SK-N-SH (cell line): ENCODE measurements around the gene JMJD8. TPM values are rescaled to one million over a fixed set of nuclear protein-coding genes. Genes with fewer than 3 reads are reported as not detected.

Source experiments
- CTCF ChIA-PET: fragments of 300-600, 350-600 bp; formaldehyde crosslinking; extraction: SDS; loops from one replicate; lab custom pipeline; 2021; lab: Yijun Ruan, JAX
- POLR2A ChIA-PET: fragments of 350-600 bp; sonication (Branson Sonifier 250); formaldehyde crosslinking; extraction: SDS; loops from one replicate; lab custom pipeline; 2020; ENCODE audit warnings: antibody characterized with exemption, inconsistent platforms; lab: Yijun Ruan, JAX
- DNase-seq: peaks from one replicate; pipeline ENCODE4 v3.0.0; 2012
- H2AFZ ChIP-seq: fragments of 200-600 bp; sonication (generic); 2 replicates; pipeline ENCODE4 v1.8.1; 2016; ENCODE audit warnings: antibody characterized with exemption, mild to moderate bottlenecking, low read depth
- H3F3A ChIP-seq: fragments of 200-600 bp; sonication (generic); replicated peaks from 2 replicates; pipeline ENCODE3; 2016; ENCODE audit warnings: antibody characterized with exemption, mild to moderate bottlenecking; ENCODE audit not compliant: insufficient read depth
- H3K27ac ChIP-seq, 2 experiments: fragments of 200-500 bp in 1 of 2; fragments of 200-600 bp in 1 of 2; sonication (Bioruptor generic) in 1 of 2; sonication (generic), shearing (Covaris generic) in 1 of 2; 2 replicates each; pipeline versions ENCODE4 v1.5.1 to v1.6.1; 2014 to 2016; ENCODE audit warnings: low read depth in 2 of 2, inconsistent platforms in 1 of 2, low read length in 1 of 2, mild to moderate bottlenecking in 1 of 2, mixed read lengths in 1 of 2
- H3K27me3 ChIP-seq: fragments of 200-600 bp; sonication (generic), shearing (Covaris generic); 2 replicates; pipeline ENCODE4 v1.6.1; 2016; ENCODE audit warnings: mixed run types; ENCODE audit not compliant: insufficient read depth
- H3K36me3 ChIP-seq, 2 experiments: fragments of 200-500 bp in 1 of 2; fragments of 200-600 bp in 1 of 2; sonication (Bioruptor generic) in 1 of 2; sonication (generic) in 1 of 2; replicated peaks in 1 of 2; 2 replicates each; pipeline versions ENCODE3 to v1.5.1; 2014 to 2016; ENCODE audit warnings: low read length in 1 of 2, mild to moderate bottlenecking in 1 of 2; ENCODE audit not compliant: insufficient read depth in 2 of 2, control insufficient read depth in 1 of 2
- H3K4me1 ChIP-seq, 2 experiments: fragments of 200-500 bp in 1 of 2; fragments of 200-600 bp in 1 of 2; sonication (Bioruptor generic) in 1 of 2; sonication (generic), shearing (Covaris generic) in 1 of 2; 2 replicates each; pipeline versions ENCODE4 v1.5.1 to v1.6.1; 2014 to 2016; ENCODE audit warnings: low read depth in 1 of 2, low read length in 1 of 2, mixed run types in 1 of 2; ENCODE audit not compliant: insufficient read depth in 2 of 2, control insufficient read depth in 1 of 2
- H3K4me2 ChIP-seq: fragments of 200-600 bp; sonication (generic), shearing (Covaris generic); 2 replicates; pipeline ENCODE4 v1.6.1; 2017; ENCODE audit warnings: mixed run types
- H3K4me3 ChIP-seq, 2 experiments: fragments of 200-500 bp in 1 of 2; fragments of 200-600 bp in 1 of 2; sonication (Bioruptor generic) in 1 of 2; sonication (generic), shearing (Covaris generic) in 1 of 2; 2 replicates each; pipeline versions ENCODE4 v1.5.1 to v1.8.1; 2014 to 2016; ENCODE audit warnings: low read depth in 2 of 2, inconsistent platforms in 1 of 2, low read length in 1 of 2, mild to moderate bottlenecking in 1 of 2, mixed read lengths in 1 of 2, moderate library complexity in 1 of 2
- H3K79me2 ChIP-seq: fragments of 200-600 bp; sonication (generic); 2 replicates; pipeline ENCODE4 v1.8.1; 2017; ENCODE audit warnings: mild to moderate bottlenecking; ENCODE audit not compliant: insufficient read depth
- H3K9ac ChIP-seq: fragments of 200-600 bp; sonication (generic); 2 replicates; pipeline ENCODE4 v1.6.1; 2017; ENCODE audit warnings: mixed run types
- H3K9me2 ChIP-seq: fragments of 200-600 bp; sonication (generic); 2 replicates; pipeline ENCODE4 v1.6.1; 2017; ENCODE audit warnings: mixed run types
- H3K9me3 ChIP-seq: fragments of 200-600 bp; sonication (generic); 2 replicates; pipeline ENCODE4 v1.6.1; 2017; ENCODE audit warnings: mixed run types, mild to moderate bottlenecking, moderate library complexity
- H4K20me1 ChIP-seq: fragments of 200-600 bp; sonication (generic); 2 replicates; pipeline ENCODE4 v1.6.1; 2017; ENCODE audit warnings: mild to moderate bottlenecking, mixed run types; ENCODE audit not compliant: insufficient read depth
- ELF1 ChIP-seq: IDR thresholded peaks from 2 replicates; pipeline ENCODE4 v1.4.0; 2012
- FOSL2 ChIP-seq: IDR thresholded peaks from 2 replicates; pipeline ENCODE4 v1.4.0; 2012; ENCODE audit warnings: low read depth, mild to moderate bottlenecking, moderate library complexity, borderline replicate concordance
- MXI1 ChIP-seq: IDR thresholded peaks from 2 replicates; pipeline ENCODE4 v1.6.1; 2012; ENCODE audit warnings: mild to moderate bottlenecking, low read depth, low read length, improper control_type of control experiment
- NFIC ChIP-seq: IDR thresholded peaks from 2 replicates; pipeline ENCODE4 v1.4.0; 2012; ENCODE audit warnings: borderline replicate concordance
- PBX3 ChIP-seq: IDR thresholded peaks from 2 replicates; pipeline ENCODE4; 2012
- RCOR1 ChIP-seq: fragments of 150-350 bp; IDR thresholded peaks from 2 replicates; pipeline ENCODE4 v1.6.1; 2017; ENCODE audit warnings: antibody characterized with exemption, low read length
- TEAD4 ChIP-seq: IDR thresholded peaks from 2 replicates; pipeline ENCODE4 v1.4.0; 2012; ENCODE audit warnings: mild to moderate bottlenecking, borderline replicate concordance; ENCODE audit not compliant: insufficient read depth
- USF2 ChIP-seq: fragments of 150-350 bp; IDR thresholded peaks from 2 replicates; pipeline ENCODE4 v1.6.1; 2017; ENCODE audit warnings: antibody characterized with exemption, low read length, low read depth, borderline replicate concordance
- YY1 ChIP-seq: IDR thresholded peaks from 2 replicates; pipeline ENCODE4 v1.4.0; 2012; ENCODE audit warnings: low read depth, mild to moderate bottlenecking
- ZBTB33 ChIP-seq: IDR thresholded peaks from 2 replicates; pipeline ENCODE4 v1.4.0; 2012; ENCODE audit warnings: low read depth, borderline replicate concordance
- WGBS: methylation state at CpG from one replicate; pipeline ENCODE4 v1.1.6; 2017; ENCODE audit warnings: low lambda C conversion rate; 5-methylcytosine and 5-hydroxymethylcytosine counted together
- polyA plus RNA-seq, 3 experiments: library from polyadenylated mRNA; depleted of rRNA; stranded (reverse); fragments of >200 nt; gene quantifications; 2 replicates each; pipeline ENCODE4 v1.2.3, GENCODE V29; 2012

Gene JMJD8
- polyA plus RNA-seq, 1 of the 3 experiments (the other 2 are of a cell fraction), result 67.0 TPM

- Histone ChIP-seq H3K27ac (no peak overlapping the region; a peak in 1 of 4 replicates), H3K4me1 (peaks cover 0 to 22% of the 10 kb centered on the region in 2 experiments; a peak in 1 of 4 replicates), H3K4me2 (no peak overlapping the region), H4K20me1 (0 out of 2 replicates have a peak, but pooled peaks cover 6% of the 10 kb centered on the region), H3K9me3 (no peaks in the 10 kb centered on the region), H3K27me3 (no peaks in the 10 kb centered on the region), H3K4me3 (no peak overlapping the region), H3K36me3 (peaks cover 5 to 46% of the 10 kb centered on the region in 2 experiments), H3K9me2 (no peaks in the 10 kb centered on the region), H2AFZ (no peak overlapping the region), H3K79me2 (peaks cover 25% of the 10 kb centered on the region), H3K9ac (no peak overlapping the region), H3F3A (peaks cover 4% of the 10 kb centered on the region)
- TF ChIP-seq YY1 (no peak), RCOR1 (no peak), ZBTB33 (no peak), TEAD4 (no peak), MXI1 (no peak), FOSL2 (no peak), USF2 (no peak), NFIC (no peak), PBX3 (no peak), ELF1 (no peak)
- DNase-seq, result no peak
- POLR2A ChIA-PET, result no interaction called here
- 97% methylated on average over 25 of the region's 40 CpGs for WGBS
- CTCF ChIA-PET, result interaction anchor here (0.9 to 2.6 kb wide), 3 partner anchors 11 to 18 kb away, joined by 3 to 15 read pairs (median 3); partner anchors contain the start of gene WDR24
Measured at GRCh38 chr16:671353-672131, 12.6 kb downstream of the JMJD8 start.
